B cell (primary cell): ENCODE measurements around the gene ADRA2C. TPM values are rescaled to one million over a fixed set of nuclear protein-coding genes. Genes with fewer than 3 reads are reported as not detected.

Source experiments
- ATAC-seq: fragments of 200-7000 bp; cut with Tn5 transposase; one replicate; pipeline ENCODE4 v1.10.0; 2021; ENCODE audit warnings: low read depth, mild to moderate bottlenecking, moderate number of reproducible peaks, moderate library complexity
- CTCF ChIA-PET: fragments of 350-600 bp; sonication (Branson Sonifier 250); formaldehyde crosslinking; loops from one replicate; lab custom pipeline; 2021; ENCODE audit warnings: antibody characterized with exemption, inconsistent platforms; lab: Charles Lee
- POLR2A ChIA-PET: fragments of 350-600 bp; sonication (Branson Sonifier 250); formaldehyde crosslinking; loops from one replicate; lab custom pipeline; 2021; ENCODE audit warnings: antibody characterized with exemption; lab: Charles Lee
- DNase-seq: peaks from one replicate; pipeline ENCODE4 v3.0.0; 2013
- H2AFZ ChIP-seq: 2 replicates; pipeline ENCODE4 v1.6.1; 2012; ENCODE audit warnings: mild to moderate bottlenecking, low read depth, low read length; ENCODE audit not compliant: insufficient read depth, poor library complexity, severe bottlenecking
- H3K27ac ChIP-seq, 2 donors: 1 replicate in 1 of 2; 2 replicates in 1 of 2; pipeline ENCODE4 v1.5.1; 2012 to 2013; ENCODE audit warnings: low read length in 2 of 2, mild to moderate bottlenecking in 2 of 2, moderate library complexity in 1 of 2
- H3K27me3 ChIP-seq, 4 experiments: fragments of 200-600 bp in 1 of 4; sonication (generic) in 1 of 4; replicated peaks in 1 of 4; 1 replicate in 2 of 4; 2 replicates in 2 of 4; pipeline versions ENCODE4 v1.6.1 to v1.7.0; 2013 to 2016; ENCODE audit warnings: low read length in 3 of 4, mild to moderate bottlenecking in 2 of 4, mixed read lengths in 1 of 4, moderate library complexity in 1 of 4; ENCODE audit not compliant: insufficient read depth in 4 of 4, control insufficient read depth in 3 of 4; ENCODE audit errors: control extremely low read depth in 1 of 4
- H3K36me3 ChIP-seq, 2 experiments: replicated peaks in 1 of 2; 1 replicate in 1 of 2; 2 replicates in 1 of 2; pipeline versions ENCODE4 v1.6.1 to v1.7.1; 2013; ENCODE audit warnings: low read length in 1 of 2; ENCODE audit not compliant: insufficient read depth in 2 of 2, control insufficient read depth in 1 of 2; ENCODE audit errors: control extremely low read depth in 1 of 2, extremely low read depth in 1 of 2
- H3K4me1 ChIP-seq, 2 donors: fragments of 200-600 bp in 1 of 2; sonication (generic) in 1 of 2; 1 replicate in 1 of 2; 2 replicates in 1 of 2; pipeline versions ENCODE4 v1.5.1 to v1.6.1; 2013 to 2017; ENCODE audit warnings: low read length in 2 of 2; ENCODE audit not compliant: control insufficient read depth in 2 of 2, insufficient read depth in 2 of 2
- H3K4me2 ChIP-seq: replicated peaks from 2 replicates; pipeline ENCODE3; 2012; ENCODE audit warnings: mild to moderate bottlenecking, low read depth, low read length; ENCODE audit not compliant: poor library complexity, severe bottlenecking
- H3K4me3 ChIP-seq, 5 experiments: fragments of 200-600 bp in 1 of 5; sonication (generic) in 1 of 5; 1 replicate in 3 of 5; 2 replicates in 2 of 5; pipeline versions ENCODE4 v1.5.1 to v1.7.0; 2011 to 2016; ENCODE audit warnings: low read length in 4 of 5, mild to moderate bottlenecking in 4 of 5, low read depth in 2 of 5, control low read depth in 1 of 5, moderate library complexity in 1 of 5; ENCODE audit not compliant: insufficient read depth in 1 of 5; ENCODE audit errors: control extremely low read depth in 1 of 5, extremely low read depth in 1 of 5
- H3K79me2 ChIP-seq: fragments of 200-600 bp; sonication (generic); one replicate; pipeline ENCODE4 v1.6.0; 2016; ENCODE audit warnings: low read length; ENCODE audit not compliant: control insufficient read depth, insufficient read depth
- H3K9ac ChIP-seq: fragments of 200-600 bp; sonication (generic); 2 replicates; pipeline ENCODE4 v1.6.1; 2017; ENCODE audit warnings: mild to moderate bottlenecking, low read length, moderate library complexity
- H3K9me3 ChIP-seq, 3 donors: one replicate each; pipeline versions ENCODE4 v1.6.1 to v1.7.1; 2013; ENCODE audit warnings: low read length in 2 of 3; ENCODE audit not compliant: control insufficient read depth in 2 of 3, insufficient read depth in 1 of 3; ENCODE audit errors: control extremely low read depth in 1 of 3
- H4K20me1 ChIP-seq: 2 replicates; pipeline ENCODE4 v1.6.0; 2012; ENCODE audit warnings: mild to moderate bottlenecking, low read length; ENCODE audit not compliant: insufficient read depth, control insufficient read depth, poor library complexity, severe bottlenecking
- H3K27ac Mint-ChIP-seq: one replicate; pipeline ENCODE4 v1.8.0; 2021; ENCODE audit warnings: mixed read lengths
- H3K27me3 Mint-ChIP-seq: one replicate; pipeline ENCODE4 v1.8.0; 2021; ENCODE audit warnings: mixed read lengths
- H3K4me1 Mint-ChIP-seq: one replicate; pipeline ENCODE4 v1.8.0; 2021; ENCODE audit warnings: mixed read lengths
- H3K4me3 Mint-ChIP-seq: one replicate; pipeline ENCODE4 v1.8.0; 2021; ENCODE audit warnings: mixed read lengths
- H3K9me3 Mint-ChIP-seq: one replicate; pipeline ENCODE4 v1.8.0; 2022; ENCODE audit warnings: mixed read lengths; ENCODE audit not compliant: insufficient read depth
- EZH2 ChIP-seq: IDR thresholded peaks from 2 replicates; pipeline ENCODE4 v1.6.1; 2012; ENCODE audit warnings: borderline replicate concordance, low read depth, mild to moderate bottlenecking, moderate library complexity, low read length; ENCODE audit not compliant: insufficient read depth, poor library complexity, severe bottlenecking
- WGBS: methylation state at CpG from one replicate; pipeline ENCODE4 v1.1.5; 2013; ENCODE audit warnings: missing lambda C conversion rate; ENCODE audit not compliant: insufficient coverage; 5-methylcytosine and 5-hydroxymethylcytosine counted together
- intact Hi-C: fragments of 100-400 bp; cut with micrococcal nuclease; formaldehyde crosslinking; loops from one replicate; pipeline ENCODE4 v1.10.0; 2022
- polyA plus RNA-seq: library from polyadenylated mRNA; depleted of rRNA; stranded (reverse); fragments of >200 nt; gene quantifications from 2 replicates; pipeline ENCODE4 v1.2.3, GENCODE V29; 2012
- total RNA-seq, 2 donors: library from RNA; stranded (reverse); fragments of 120-200 nt in 1 of 2; gene quantifications; 1 replicate in 1 of 2; 2 replicates in 1 of 2; pipeline versions ENCODE4 v1.2.3 to v1.2.4, GENCODE V29; 2013 to 2022
- TF ChIP-seq, protein P1 (sequence below): fragments of 200-600 bp; IDR thresholded peaks from one replicate; pipeline ENCODE4 v1.8.0; 2022; ENCODE audit warnings: antibody characterized with exemption, mild to moderate bottlenecking

The ADRA2C gene
- total and polyA plus RNA-seq, 2 donors (not counting 1 experiment from before 2014, with no cell fraction given): not detected

DNA sequence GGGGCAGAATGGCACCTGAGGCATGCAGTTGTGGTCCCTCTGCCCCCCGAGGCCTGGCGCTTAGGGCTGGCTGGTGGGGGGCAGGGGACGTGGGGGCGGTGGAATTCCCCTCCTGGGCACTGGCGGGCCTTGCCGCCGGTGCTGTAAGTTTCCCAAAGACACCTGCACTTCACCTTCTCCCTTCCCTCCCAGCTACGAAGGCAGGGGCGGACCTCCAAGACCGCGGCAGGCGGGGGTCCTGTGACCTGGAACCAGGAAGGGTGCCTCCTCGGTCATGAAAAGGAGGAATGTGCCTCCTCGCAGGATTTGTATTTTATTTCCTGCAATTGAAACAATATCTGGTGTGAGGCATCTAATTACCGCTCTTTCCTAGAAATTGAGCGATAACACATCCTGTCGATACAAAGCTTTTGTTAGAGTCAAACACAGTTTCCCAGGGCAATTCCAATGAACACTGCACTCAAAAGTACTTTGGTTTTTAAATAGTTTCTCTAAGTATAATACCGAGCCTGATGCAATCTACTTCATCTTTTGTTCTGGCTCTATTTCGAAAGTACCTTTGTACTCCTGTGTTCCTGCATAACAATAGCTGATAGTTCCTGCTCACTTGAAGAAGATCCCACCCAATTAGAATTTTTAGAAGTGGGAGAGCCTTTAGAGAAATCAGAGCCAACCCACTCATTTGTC is 12.3 kb upstream of the ADRA2C start:
- no peaks in the 10 kb centered on the region for H3K36me3 ChIP-seq
- DNase-seq (no peak), ATAC-seq (no peak)
- H3K4me2 ChIP-seq: no peak overlapping the region
- Mint-ChIP-seq H3K9me3 (no peaks in the 10 kb centered on the region), H3K4me3 (no peak overlapping the region), H3K27me3 (peaks cover 24% of the 10 kb centered on the region), H3K27ac (no peak overlapping the region), H3K4me1 (no peaks in the 10 kb centered on the region)
- intact Hi-C loops: no loop called here
- no peak overlapping the region for H3K9ac ChIP-seq
- no peak for TF ChIP-seq EZH2
- TF ChIP-seq, protein P1, sequence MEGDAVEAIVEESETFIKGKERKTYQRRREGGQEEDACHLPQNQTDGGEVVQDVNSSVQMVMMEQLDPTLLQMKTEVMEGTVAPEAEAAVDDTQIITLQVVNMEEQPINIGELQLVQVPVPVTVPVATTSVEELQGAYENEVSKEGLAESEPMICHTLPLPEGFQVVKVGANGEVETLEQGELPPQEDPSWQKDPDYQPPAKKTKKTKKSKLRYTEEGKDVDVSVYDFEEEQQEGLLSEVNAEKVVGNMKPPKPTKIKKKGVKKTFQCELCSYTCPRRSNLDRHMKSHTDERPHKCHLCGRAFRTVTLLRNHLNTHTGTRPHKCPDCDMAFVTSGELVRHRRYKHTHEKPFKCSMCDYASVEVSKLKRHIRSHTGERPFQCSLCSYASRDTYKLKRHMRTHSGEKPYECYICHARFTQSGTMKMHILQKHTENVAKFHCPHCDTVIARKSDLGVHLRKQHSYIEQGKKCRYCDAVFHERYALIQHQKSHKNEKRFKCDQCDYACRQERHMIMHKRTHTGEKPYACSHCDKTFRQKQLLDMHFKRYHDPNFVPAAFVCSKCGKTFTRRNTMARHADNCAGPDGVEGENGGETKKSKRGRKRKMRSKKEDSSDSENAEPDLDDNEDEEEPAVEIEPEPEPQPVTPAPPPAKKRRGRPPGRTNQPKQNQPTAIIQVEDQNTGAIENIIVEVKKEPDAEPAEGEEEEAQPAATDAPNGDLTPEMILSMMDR: no peak
- no peak overlapping the region for H3K4me3 ChIP-seq
- peaks cover 0 to 25% (median 0%) of the 10 kb centered on the region in 3 donors for H3K9me3 ChIP-seq
- H3K4me1 ChIP-seq: no peaks in the 10 kb centered on the region
- no peaks in the 10 kb centered on the region for H4K20me1 ChIP-seq
- no peaks in the 10 kb centered on the region for H3K27me3 ChIP-seq
- CTCF ChIA-PET: no interaction called here
- WGBS: 53% methylated on average over 17 of the region's 19 CpGs
- no peak overlapping the region for H2AFZ ChIP-seq
- no peaks in the 10 kb centered on the region for H3K79me2 ChIP-seq
- H3K27ac ChIP-seq: no peak overlapping the region
- POLR2A ChIA-PET: no interaction called here

DNA sequence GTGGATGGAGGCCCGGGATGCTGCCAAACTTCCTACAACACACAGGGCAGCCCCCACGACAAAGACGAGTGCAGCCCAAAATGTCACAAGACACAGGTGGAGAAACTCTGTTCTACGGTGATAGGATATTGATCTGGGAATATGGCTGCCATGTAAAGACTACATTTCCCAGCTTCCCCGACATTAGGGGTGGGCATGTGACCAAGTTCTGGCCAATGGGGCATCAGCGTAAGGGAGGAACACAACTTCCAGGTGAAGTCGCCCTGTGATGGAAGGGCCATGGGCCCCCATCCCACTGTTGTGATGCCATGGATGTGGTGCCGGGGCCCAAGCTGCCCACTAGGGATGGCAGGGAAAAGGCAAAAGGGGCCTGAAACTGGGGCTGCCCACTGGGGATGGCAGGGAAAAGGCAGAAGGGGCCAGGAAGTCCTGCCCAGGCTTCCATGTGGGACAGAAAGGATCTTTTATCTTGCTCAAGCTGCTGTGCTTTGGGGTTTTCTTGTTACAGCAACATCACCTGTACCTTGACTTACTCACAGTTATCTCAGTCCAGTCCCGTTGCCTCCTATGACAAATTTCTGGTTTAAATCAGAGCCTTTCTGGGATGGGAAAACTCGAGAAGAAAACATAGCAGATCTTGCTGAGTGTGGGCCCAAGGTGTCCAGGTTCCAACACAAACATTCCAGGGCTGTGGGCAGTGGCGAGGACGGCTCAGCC is 9.7 kb upstream of the ADRA2C start:
- Mint-ChIP-seq H3K9me3 (no peaks in the 10 kb centered on the region), H3K4me1 (no peaks in the 10 kb centered on the region), H3K27me3 (peaks cover 12% of the 10 kb centered on the region), H3K4me3 (no peak overlapping the region), H3K27ac (no peak overlapping the region)
- intact Hi-C loops: no loop called here
- H3K4me2 ChIP-seq: no peak overlapping the region
- TF ChIP-seq EZH2: no peak
- TF ChIP-seq, protein P1: no peak
- POLR2A ChIA-PET: no interaction called here
- ATAC-seq (no peak), DNase-seq (no peak)
- no peak overlapping the region for H3K27ac ChIP-seq
- CTCF ChIA-PET: no interaction called here
- H3K27me3 ChIP-seq: no peaks in the 10 kb centered on the region
- 88% methylated on average over 8 of the region's 12 CpGs for WGBS
- H2AFZ ChIP-seq: no peak overlapping the region
- H3K4me3 ChIP-seq: no peak overlapping the region
- no peaks in the 10 kb centered on the region for H3K36me3 ChIP-seq
- no peak overlapping the region for H3K9ac ChIP-seq
- H3K4me1 ChIP-seq: no peaks in the 10 kb centered on the region
- no peaks in the 10 kb centered on the region for H3K79me2 ChIP-seq
- H3K9me3 ChIP-seq: peaks cover 0 to 28% (median 0%) of the 10 kb centered on the region in 3 donors
- H4K20me1 ChIP-seq: no peaks in the 10 kb centered on the region
